Nephron (organoid): ENCODE measurements around the gene SEH1L.

Source experiments
- H3K27ac Mint-ChIP-seq, 3 experiments: 2 replicates each; pipeline ENCODE4 v1.8.0; 2020; ENCODE audit warnings: mixed read lengths in 3 of 3, mild to moderate bottlenecking in 2 of 3, moderate library complexity in 1 of 3
- H3K27me3 Mint-ChIP-seq: 2 replicates; pipeline ENCODE4 v1.8.0; 2021; ENCODE audit warnings: low read depth, mild to moderate bottlenecking, moderate library complexity, mixed read lengths
- H3K36me3 Mint-ChIP-seq: 2 replicates; pipeline ENCODE4 v1.8.0; 2020; ENCODE audit warnings: low read depth, mixed read lengths
- H3K4me1 Mint-ChIP-seq: 2 replicates; pipeline ENCODE4 v1.8.0; 2020; ENCODE audit warnings: mixed read lengths
- H3K4me3 Mint-ChIP-seq, 3 experiments: 2 replicates each; pipeline ENCODE4 v1.8.0; 2020; ENCODE audit warnings: mild to moderate bottlenecking in 3 of 3, mixed read lengths in 3 of 3, moderate library complexity in 2 of 3
- H3K9me3 Mint-ChIP-seq: 2 replicates; pipeline ENCODE4 v1.8.0; 2020; ENCODE audit warnings: mixed read lengths
- CTCF ChIP-seq, 3 experiments: fragments of 200-600 bp; sonication (generic); IDR thresholded peaks; one replicate each; pipeline ENCODE4 v1.5.0; 2021; ENCODE audit warnings: antibody characterized with exemption in 3 of 3; ENCODE audit not compliant: unreplicated experiment in 3 of 3

Gene SEH1L

GRCh38 chr18:12908706-12909105, 39.1 kb upstream of the SEH1L start:
- no peak overlapping the region for H3K4me3 Mint-ChIP-seq
- H3K36me3 Mint-ChIP-seq, result no peaks in the 10 kb centered on the region
- H3K9me3 Mint-ChIP-seq, result peaks cover 2% of the 10 kb centered on the region
- TF ChIP-seq CTCF (IDR thresholded peaks at IDR 0.05; ENCODE audit: unreplicated experiment in 3 of 3), result no peak
- H3K27ac Mint-ChIP-seq, result peak overlapping the region; percentile 62 to 93 (median 84)
- peaks cover 12% of the 10 kb centered on the region for H3K4me1 Mint-ChIP-seq
- no peaks in the 10 kb centered on the region for H3K27me3 Mint-ChIP-seq

- no peak overlapping the region for H3K4me3 Mint-ChIP-seq
- H3K27ac Mint-ChIP-seq, result no peak overlapping the region
- H3K27me3 Mint-ChIP-seq, result no peaks in the 10 kb centered on the region
- H3K36me3 Mint-ChIP-seq, result no peaks in the 10 kb centered on the region
- TF ChIP-seq CTCF (IDR thresholded peaks at IDR 0.05; ENCODE audit: unreplicated experiment in 3 of 3), result no peak
- H3K9me3 Mint-ChIP-seq, result peaks cover 5% of the 10 kb centered on the region
- peaks cover 12% of the 10 kb centered on the region for H3K4me1 Mint-ChIP-seq
Measured at GRCh38 chr18:12911025-12911928, 36.5 kb upstream of the SEH1L start.

GRCh38 chr18:12911929-12912703, 35.7 kb upstream of the SEH1L start:
- Mint-ChIP-seq H3K27me3 (no peaks in the 10 kb centered on the region), H3K4me3 (no peak overlapping the region), H3K36me3 (no peaks in the 10 kb centered on the region), H3K4me1 (peaks cover 11% of the 10 kb centered on the region), H3K27ac (no peak overlapping the region), H3K9me3 (peaks cover 5% of the 10 kb centered on the region)
- no peak for TF ChIP-seq CTCF (IDR thresholded peaks at IDR 0.05; ENCODE audit: unreplicated experiment in 3 of 3)

GRCh38 chr18:12921178-12921577, 26.6 kb upstream of the SEH1L start:
- H3K9me3 Mint-ChIP-seq, result no peaks in the 10 kb centered on the region
- H3K36me3 Mint-ChIP-seq, result no peaks in the 10 kb centered on the region
- H3K4me1 Mint-ChIP-seq, result peaks cover 10% of the 10 kb centered on the region
- H3K4me3 Mint-ChIP-seq, result no peak overlapping the region
- no peak overlapping the region for H3K27ac Mint-ChIP-seq
- no peak for TF ChIP-seq CTCF (IDR thresholded peaks at IDR 0.05; ENCODE audit: unreplicated experiment in 3 of 3)
- H3K27me3 Mint-ChIP-seq, result peaks cover 4% of the 10 kb centered on the region

- TF ChIP-seq CTCF (IDR thresholded peaks at IDR 0.05; ENCODE audit: unreplicated experiment in 3 of 3), result no peak
- peaks cover 10% of the 10 kb centered on the region for H3K4me1 Mint-ChIP-seq
- no peaks in the 10 kb centered on the region for H3K9me3 Mint-ChIP-seq
- peaks cover 4% of the 10 kb centered on the region for H3K27me3 Mint-ChIP-seq
- H3K27ac Mint-ChIP-seq, result no peak overlapping the region
- no peak overlapping the region for H3K4me3 Mint-ChIP-seq
- H3K36me3 Mint-ChIP-seq, result no peaks in the 10 kb centered on the region
Measured at GRCh38 chr18:12922266-12922665, 25.5 kb upstream of the SEH1L start.
